SK-N-SH (cell line): ENCODE results near the gene SLC40A1. TPM values are rescaled to one million over a fixed set of nuclear protein-coding genes. Genes with fewer than 3 reads are reported as not detected.

Experiments
- CTCF ChIA-PET: fragments of 300-600, 350-600 bp; formaldehyde crosslinking; extraction: SDS; loops from one replicate; lab custom pipeline; 2021; lab: Yijun Ruan, JAX
- POLR2A ChIA-PET: fragments of 350-600 bp; sonication (Branson Sonifier 250); formaldehyde crosslinking; extraction: SDS; loops from one replicate; lab custom pipeline; 2020; ENCODE audit warnings: antibody characterized with exemption, inconsistent platforms; lab: Yijun Ruan, JAX
- DNase-seq: peaks from one replicate; pipeline ENCODE4 v3.0.0; 2012
- H2AFZ ChIP-seq: fragments of 200-600 bp; sonication (generic); 2 replicates; pipeline ENCODE4 v1.8.1; 2016; ENCODE audit warnings: antibody characterized with exemption, mild to moderate bottlenecking, low read depth
- H3F3A ChIP-seq: fragments of 200-600 bp; sonication (generic); replicated peaks from 2 replicates; pipeline ENCODE3; 2016; ENCODE audit warnings: antibody characterized with exemption, mild to moderate bottlenecking; ENCODE audit not compliant: insufficient read depth
- H3K27ac ChIP-seq, 2 experiments: fragments of 200-500 bp in 1 of 2; fragments of 200-600 bp in 1 of 2; sonication (Bioruptor generic) in 1 of 2; sonication (generic), shearing (Covaris generic) in 1 of 2; 2 replicates each; pipeline versions ENCODE4 v1.5.1 to v1.6.1; 2014 to 2016; ENCODE audit warnings: low read depth in 2 of 2, inconsistent platforms in 1 of 2, low read length in 1 of 2, mild to moderate bottlenecking in 1 of 2, mixed read lengths in 1 of 2
- H3K27me3 ChIP-seq: fragments of 200-600 bp; sonication (generic), shearing (Covaris generic); 2 replicates; pipeline ENCODE4 v1.6.1; 2016; ENCODE audit warnings: mixed run types; ENCODE audit not compliant: insufficient read depth
- H3K36me3 ChIP-seq, 2 experiments: fragments of 200-500 bp in 1 of 2; fragments of 200-600 bp in 1 of 2; sonication (Bioruptor generic) in 1 of 2; sonication (generic) in 1 of 2; replicated peaks in 1 of 2; 2 replicates each; pipeline versions ENCODE3 to v1.5.1; 2014 to 2016; ENCODE audit warnings: low read length in 1 of 2, mild to moderate bottlenecking in 1 of 2; ENCODE audit not compliant: insufficient read depth in 2 of 2, control insufficient read depth in 1 of 2
- H3K4me1 ChIP-seq, 2 experiments: fragments of 200-500 bp in 1 of 2; fragments of 200-600 bp in 1 of 2; sonication (Bioruptor generic) in 1 of 2; sonication (generic), shearing (Covaris generic) in 1 of 2; 2 replicates each; pipeline versions ENCODE4 v1.5.1 to v1.6.1; 2014 to 2016; ENCODE audit warnings: low read depth in 1 of 2, low read length in 1 of 2, mixed run types in 1 of 2; ENCODE audit not compliant: insufficient read depth in 2 of 2, control insufficient read depth in 1 of 2
- H3K4me2 ChIP-seq: fragments of 200-600 bp; sonication (generic), shearing (Covaris generic); 2 replicates; pipeline ENCODE4 v1.6.1; 2017; ENCODE audit warnings: mixed run types
- H3K4me3 ChIP-seq, 2 experiments: fragments of 200-500 bp in 1 of 2; fragments of 200-600 bp in 1 of 2; sonication (Bioruptor generic) in 1 of 2; sonication (generic), shearing (Covaris generic) in 1 of 2; 2 replicates each; pipeline versions ENCODE4 v1.5.1 to v1.8.1; 2014 to 2016; ENCODE audit warnings: low read depth in 2 of 2, inconsistent platforms in 1 of 2, low read length in 1 of 2, mild to moderate bottlenecking in 1 of 2, mixed read lengths in 1 of 2, moderate library complexity in 1 of 2
- H3K79me2 ChIP-seq: fragments of 200-600 bp; sonication (generic); 2 replicates; pipeline ENCODE4 v1.8.1; 2017; ENCODE audit warnings: mild to moderate bottlenecking; ENCODE audit not compliant: insufficient read depth
- H3K9ac ChIP-seq: fragments of 200-600 bp; sonication (generic); 2 replicates; pipeline ENCODE4 v1.6.1; 2017; ENCODE audit warnings: mixed run types
- H3K9me2 ChIP-seq: fragments of 200-600 bp; sonication (generic); 2 replicates; pipeline ENCODE4 v1.6.1; 2017; ENCODE audit warnings: mixed run types
- H3K9me3 ChIP-seq: fragments of 200-600 bp; sonication (generic); 2 replicates; pipeline ENCODE4 v1.6.1; 2017; ENCODE audit warnings: mixed run types, mild to moderate bottlenecking, moderate library complexity
- H4K20me1 ChIP-seq: fragments of 200-600 bp; sonication (generic); 2 replicates; pipeline ENCODE4 v1.6.1; 2017; ENCODE audit warnings: mild to moderate bottlenecking, mixed run types; ENCODE audit not compliant: insufficient read depth
- ELF1 ChIP-seq: IDR thresholded peaks from 2 replicates; pipeline ENCODE4 v1.4.0; 2012
- EP300 ChIP-seq, 2 experiments: IDR thresholded peaks; 2 replicates each; pipeline versions ENCODE4 v1.4.0 to v1.6.1; 2012; ENCODE audit warnings: borderline replicate concordance in 1 of 2, low read depth in 1 of 2, low read length in 1 of 2
- FOXM1 ChIP-seq: IDR thresholded peaks from 2 replicates; pipeline ENCODE4 v1.4.0; 2012; ENCODE audit warnings: low read depth, mild to moderate bottlenecking
- GABPA ChIP-seq: IDR thresholded peaks from 2 replicates; pipeline ENCODE4 v1.4.0; 2012; ENCODE audit warnings: low read depth, mild to moderate bottlenecking
- IRF3 ChIP-seq: fragments of 150-350 bp; IDR thresholded peaks from 2 replicates; pipeline ENCODE4 v1.6.1; 2016; ENCODE audit warnings: mild to moderate bottlenecking, low read depth, low read length
- JUND ChIP-seq: IDR thresholded peaks from 2 replicates; pipeline ENCODE4 v1.4.0; 2012
- NFIC ChIP-seq: IDR thresholded peaks from 2 replicates; pipeline ENCODE4 v1.4.0; 2012; ENCODE audit warnings: borderline replicate concordance
- NRF1 ChIP-seq: IDR thresholded peaks from 2 replicates; pipeline ENCODE4 v1.6.1; 2012; ENCODE audit warnings: low read depth, mild to moderate bottlenecking, low read length
- RAD21 ChIP-seq: IDR thresholded peaks from 2 replicates; pipeline ENCODE4 v1.6.1; 2012; ENCODE audit warnings: mild to moderate bottlenecking, low read length
- REST ChIP-seq: IDR thresholded peaks from 2 replicates; pipeline ENCODE4 v1.6.1; 2012; ENCODE audit warnings: mild to moderate bottlenecking, low read depth, low read length, moderate library complexity
- RXRA ChIP-seq: IDR thresholded peaks from 2 replicates; pipeline ENCODE4 v1.4.0; 2012; ENCODE audit warnings: low read depth, mild to moderate bottlenecking, borderline replicate concordance
- TAF1 ChIP-seq: IDR thresholded peaks from 2 replicates; pipeline ENCODE4 v1.6.1; 2012; ENCODE audit warnings: low read depth, mild to moderate bottlenecking, low read length, moderate library complexity, borderline replicate concordance
- TEAD4 ChIP-seq: IDR thresholded peaks from 2 replicates; pipeline ENCODE4 v1.4.0; 2012; ENCODE audit warnings: mild to moderate bottlenecking, borderline replicate concordance; ENCODE audit not compliant: insufficient read depth
- USF1 ChIP-seq: IDR thresholded peaks from 2 replicates; pipeline ENCODE4 v1.4.0; 2012; ENCODE audit warnings: low read depth, borderline replicate concordance
- WGBS: methylation state at CpG from one replicate; pipeline ENCODE4 v1.1.6; 2017; ENCODE audit warnings: low lambda C conversion rate; 5-methylcytosine and 5-hydroxymethylcytosine counted together
- polyA plus RNA-seq, 3 experiments: library from polyadenylated mRNA; depleted of rRNA; stranded (reverse); fragments of >200 nt; gene quantifications; 2 replicates each; pipeline ENCODE4 v1.2.3, GENCODE V29; 2012

Gene SLC40A1
- polyA plus RNA-seq, 1 of the 3 experiments (the other 2 are of a cell fraction), result 1.8 TPM

GRCh38 chr2:189608795-189609422, 28.3 kb upstream of the SLC40A1 start:
- DNase-seq, result no peak
- POLR2A ChIA-PET, result no interaction called here
- no peaks in the 10 kb centered on the region for H4K20me1 ChIP-seq
- TF ChIP-seq REST (no peak), FOXM1 (no peak), JUND (no peak), RXRA (no peak), GABPA (no peak), TEAD4 (no peak), TAF1 (no peak), USF1 (no peak), IRF3 (no peak), ELF1 (no peak), RAD21 (no peak), NRF1 (no peak), NFIC (no peak), EP300 (IDR thresholded peaks at IDR 0.05; ENCODE audit: borderline replicate concordance in 1 of 2, low read depth in 1 of 2, low read length in 1 of 2) (no peak)
- no peaks in the 10 kb centered on the region for H3K9me2 ChIP-seq
- no peaks in the 10 kb centered on the region for H3K27me3 ChIP-seq
- no peak overlapping the region for H3K4me2 ChIP-seq
- CTCF ChIA-PET, result no interaction called here
- WGBS, result 89% methylated on average over 2 of the region's 2 CpGs
- H3K9ac ChIP-seq, result no peak overlapping the region
- H3K9me3 ChIP-seq, result no peaks in the 10 kb centered on the region
- no peak overlapping the region for H3K27ac ChIP-seq
- no peak overlapping the region for H3K4me3 ChIP-seq
- H3K36me3 ChIP-seq, result no peaks in the 10 kb centered on the region
- H3K4me1 ChIP-seq, result peaks cover 9% of the 10 kb centered on the region in 2 experiments; a peak in 3 of 4 replicates
- no peaks in the 10 kb centered on the region for H3K79me2 ChIP-seq
- no peaks in the 10 kb centered on the region for H3F3A ChIP-seq
- H2AFZ ChIP-seq, result peak overlapping the region; percentile 72; the same call in 1 of the 2 replicates
